22Rv1 (cell line): ENCODE measurements around the gene EHBP1.

Source experiments
- H3K27ac ChIP-seq: fragments of 450-650 bp; 2 replicates; pipeline ENCODE4 v1.5.1; 2017
- CTCF ChIP-seq: fragments of 450-650 bp; IDR thresholded peaks from 2 replicates; pipeline ENCODE4 v1.5.1; 2017; ENCODE audit warnings: mild to moderate bottlenecking
- ZFX ChIP-seq: fragments of 450-650 bp; IDR thresholded peaks from 2 replicates; pipeline ENCODE4 v1.6.1; 2017; ENCODE audit warnings: antibody characterized with exemption, borderline replicate concordance

The EHBP1 gene

DNA sequence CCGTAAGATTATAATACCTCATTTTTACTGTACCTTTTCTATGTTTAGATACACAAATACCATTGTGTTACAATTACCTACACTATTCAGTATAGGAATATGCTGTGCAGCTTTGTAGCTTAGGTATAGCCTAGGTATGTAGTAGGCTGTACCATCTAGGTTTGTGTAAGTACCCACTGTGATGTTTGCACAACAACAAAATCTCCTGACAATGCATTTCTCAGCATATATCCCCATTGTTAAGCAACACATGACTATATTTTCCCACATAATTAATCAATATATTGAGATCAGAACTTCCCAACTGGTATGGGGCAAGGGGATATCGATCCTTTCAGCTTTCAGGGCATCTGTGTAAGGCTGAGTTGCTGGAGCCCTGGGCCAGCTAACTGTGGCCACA lies 238.8 kb downstream of the EHBP1 start:
- H3K27ac ChIP-seq, result no peak overlapping the region
- TF ChIP-seq CTCF (no peak), ZFX (no peak)

DNA sequence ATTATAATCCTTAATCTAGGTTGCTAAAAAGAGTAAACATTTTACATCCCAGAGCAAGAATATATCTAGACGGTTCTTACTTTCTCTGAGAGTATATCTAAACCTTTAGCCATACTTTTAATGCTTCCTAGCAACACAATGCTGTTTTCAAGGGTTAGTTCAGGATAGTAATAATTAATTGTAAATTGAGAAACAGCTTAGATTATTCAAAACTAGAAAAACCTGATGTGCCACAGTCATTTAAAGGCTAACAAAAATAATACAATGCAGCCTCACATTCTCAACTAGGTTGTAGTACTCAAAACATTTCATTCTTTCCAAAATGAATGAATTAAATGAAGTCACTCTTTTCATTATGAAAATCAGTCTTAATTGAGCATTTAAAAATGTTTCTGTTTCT lies 241.9 kb downstream of the EHBP1 start:
- no peak for TF ChIP-seq CTCF
- no peak for TF ChIP-seq ZFX
- no peak overlapping the region for H3K27ac ChIP-seq

- H3K27ac ChIP-seq, result no peak overlapping the region
- TF ChIP-seq ZFX, result no peak
Measured at GRCh38 chr2:62956651-62957050, 251.1 kb downstream of the EHBP1 start.

DNA sequence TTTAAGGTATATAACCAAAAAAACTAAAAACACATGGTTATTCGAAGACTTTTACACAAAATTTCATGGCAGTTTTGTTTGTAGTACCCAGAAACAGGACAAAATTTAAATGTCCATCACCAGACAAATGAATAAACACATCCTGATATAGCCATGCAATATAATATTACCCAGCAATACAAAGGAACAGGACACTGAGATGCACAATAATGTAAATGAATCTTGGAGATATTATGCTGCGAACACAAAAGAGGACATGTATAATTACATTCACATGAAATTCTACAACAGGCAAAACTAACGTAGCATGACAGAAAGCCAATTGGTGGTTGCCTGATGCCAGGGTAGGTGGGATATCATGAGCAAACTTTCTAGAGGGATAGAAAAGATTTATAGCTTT lies 252.7 kb downstream of the EHBP1 start:
- H3K27ac ChIP-seq, result no peak overlapping the region
- no peak for TF ChIP-seq ZFX
- TF ChIP-seq CTCF, result no peak

- H3K27ac ChIP-seq, result no peak overlapping the region
- TF ChIP-seq ZFX, result no peak
- no peak for TF ChIP-seq CTCF
Measured at GRCh38 chr2:62964050-62964449, 258.5 kb downstream of the EHBP1 start.

DNA sequence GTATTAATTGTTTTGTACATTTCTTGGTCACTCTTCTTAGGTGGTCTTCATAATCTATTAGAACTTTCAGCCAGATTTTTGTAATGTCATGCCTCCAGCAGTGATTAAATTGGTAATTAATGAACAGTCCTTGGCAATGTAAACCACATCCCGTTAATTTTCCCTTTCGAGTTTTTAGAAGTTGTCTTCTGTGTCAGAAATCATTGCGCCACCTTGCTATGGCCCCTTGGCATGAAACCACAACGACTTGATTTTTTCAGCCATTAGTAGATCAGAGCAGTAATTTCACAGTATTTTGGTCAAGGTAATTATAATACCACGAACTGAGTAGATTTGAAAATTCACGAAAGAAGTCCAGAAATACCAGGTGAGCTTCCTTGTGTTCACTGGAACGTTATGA lies 259.2 kb downstream of the EHBP1 start:
- no peak overlapping the region for H3K27ac ChIP-seq
- TF ChIP-seq CTCF (no peak), ZFX (no peak)

GRCh38 chr2:62966991-62967390 lies 261.5 kb downstream of the EHBP1 start:
- H3K27ac ChIP-seq, result no peak overlapping the region
- no peak for TF ChIP-seq CTCF
- TF ChIP-seq ZFX, result no peak

DNA sequence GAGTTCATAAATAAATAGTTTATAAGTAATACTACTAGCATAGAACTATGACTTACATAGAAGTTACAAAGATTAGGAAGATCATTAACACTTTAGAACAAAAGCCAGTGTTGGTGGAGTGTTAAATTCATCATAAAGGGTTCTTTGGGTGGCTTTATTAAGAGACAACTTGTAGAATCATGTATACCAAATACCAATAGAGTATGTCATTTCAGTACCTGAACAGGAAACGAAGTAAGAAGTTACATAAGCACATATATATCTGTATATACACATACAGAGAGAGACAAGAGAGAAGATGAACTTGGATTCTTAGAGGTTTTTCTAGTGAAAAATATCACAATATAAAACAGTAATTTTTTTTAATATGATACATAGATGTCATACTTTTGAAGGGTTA lies 262.7 kb downstream of the EHBP1 start:
- TF ChIP-seq CTCF (no peak), ZFX (no peak)
- no peak overlapping the region for H3K27ac ChIP-seq
